ENCODE results near the gene ISLR2.

ISLR2 gene

DNA sequence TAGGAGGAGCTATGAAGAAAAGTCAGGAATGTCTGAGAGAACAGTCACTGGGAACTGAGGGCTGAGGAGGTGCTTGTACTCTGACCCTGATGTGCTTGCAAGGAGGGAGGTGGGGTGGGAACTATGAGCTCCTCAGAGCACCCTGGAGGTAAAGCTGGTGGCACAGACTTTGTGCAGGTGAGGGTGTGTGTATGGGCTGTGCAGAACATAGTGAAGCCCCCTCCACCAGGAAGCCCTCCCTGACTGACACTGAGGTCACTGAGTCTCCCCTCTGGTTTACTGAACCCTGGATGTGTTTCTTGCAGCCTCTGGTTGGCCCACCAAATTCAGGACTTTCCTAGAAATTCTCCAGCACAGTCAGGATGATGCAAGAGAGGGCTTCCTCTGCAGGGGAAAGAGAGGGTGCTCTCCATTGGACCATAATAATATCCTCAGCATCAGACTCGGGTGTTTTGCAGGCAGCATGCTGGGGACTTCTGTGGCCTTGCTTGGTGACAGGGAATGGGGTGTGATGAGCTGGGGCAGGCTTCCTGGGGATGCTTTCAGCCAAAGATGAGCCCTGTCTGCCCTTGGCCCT is 41.7 kb downstream of the ISLR2 start:
- Mint-ChIP-seq H3K4me3 (no peak overlapping the region), H3K27me3 (peaks cover 17 to 23% of the 10 kb centered on the region in 2 donors), H3K9me3 (no peaks in the 10 kb centered on the region), H3K36me3 (no peaks in the 10 kb centered on the region), H3K4me1 (no peaks in the 10 kb centered on the region), H3K27ac (no peak overlapping the region)
- DNase-seq, result no peak
- ATAC-seq (replicated peaks), result no peak

DNA sequence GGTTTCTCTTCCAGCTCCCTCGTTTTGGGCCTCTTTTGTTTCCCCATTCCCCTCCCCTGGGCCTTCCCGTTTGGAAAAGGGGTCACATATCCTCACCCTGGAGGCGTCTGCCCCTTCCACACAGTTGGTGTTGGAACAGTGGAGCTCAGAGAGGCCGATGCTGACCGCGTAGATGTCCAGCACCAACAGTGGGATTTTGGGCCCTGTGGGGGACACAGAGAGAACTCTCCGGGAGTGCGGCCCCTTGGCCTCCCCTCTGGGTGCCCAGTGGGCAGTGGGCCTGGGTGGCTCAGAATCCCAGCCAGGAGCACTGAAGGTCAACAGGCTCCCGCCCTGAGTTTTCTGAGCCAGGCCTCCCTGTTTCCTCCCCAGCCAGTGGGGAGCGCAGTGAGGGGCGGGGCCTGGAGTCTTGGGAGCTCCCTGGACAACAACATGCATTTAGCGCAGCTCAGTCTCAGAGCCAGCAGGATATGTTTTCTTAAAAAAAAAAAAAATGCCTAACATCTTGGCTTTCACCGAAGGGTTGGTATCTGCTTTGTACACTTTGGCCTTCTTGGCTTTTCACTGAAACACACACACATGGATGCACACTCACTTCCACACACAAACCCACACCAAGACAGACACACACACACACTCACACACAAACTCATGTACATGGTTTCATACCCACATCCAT is 42.5 kb downstream of the ISLR2 start:
- Mint-ChIP-seq H3K4me3 (no peak overlapping the region), H3K4me1 (no peaks in the 10 kb centered on the region), H3K9me3 (no peaks in the 10 kb centered on the region), H3K36me3 (no peaks in the 10 kb centered on the region), H3K27me3 (peaks cover 16 to 23% of the 10 kb centered on the region in 2 donors), H3K27ac (no peak overlapping the region)
- DNase-seq, result no peak
- ATAC-seq (replicated peaks), result no peak

DNA sequence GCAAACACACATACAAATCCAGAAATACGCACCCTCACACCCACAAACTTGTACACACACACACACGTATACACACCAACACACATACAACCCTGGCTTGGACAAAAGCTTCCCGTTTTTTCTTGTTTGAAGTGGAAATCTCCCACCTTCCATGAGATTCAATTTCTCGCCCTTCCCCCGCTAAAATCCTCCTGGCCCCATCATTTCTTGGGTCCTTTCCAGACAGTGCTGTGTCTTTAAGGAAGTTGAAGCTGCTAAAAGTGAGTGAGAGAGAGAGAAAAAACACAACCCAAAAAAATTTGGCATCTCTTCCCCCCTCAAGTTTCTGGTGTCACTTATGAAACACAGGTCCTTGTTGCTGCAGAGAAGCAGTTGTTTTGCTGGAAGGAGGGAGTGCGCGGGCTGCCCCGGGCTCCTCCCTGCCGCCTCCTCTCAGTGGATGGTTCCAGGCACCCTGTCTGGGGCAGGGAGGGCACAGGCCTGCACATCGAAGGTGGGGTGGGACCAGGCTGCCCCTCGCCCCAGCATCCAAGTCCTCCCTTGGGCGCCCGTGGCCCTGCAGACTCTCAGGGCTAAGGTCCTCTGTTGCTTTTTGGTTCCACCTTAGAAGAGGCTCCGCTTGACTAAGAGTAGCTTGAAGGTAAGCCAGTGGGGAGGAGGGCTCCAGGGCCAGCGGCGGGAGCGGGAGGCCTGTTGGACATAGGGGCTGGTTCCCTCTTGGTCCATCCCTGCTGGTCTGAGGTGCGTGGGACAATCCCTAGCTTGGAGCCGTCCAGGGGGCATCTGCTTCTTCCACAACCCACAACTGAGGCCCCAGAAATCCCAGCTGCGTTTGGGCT is 43.2 kb downstream of the ISLR2 start, which contains the start of gene ISLR:
Gene ISLR, plus strand, starts transcription at position 331 of the 839 bp plus-strand sequence. CDS start 1,149 bp downstream, outside the sequence.
- H3K27me3 Mint-ChIP-seq, result peaks cover 14 to 19% of the 10 kb centered on the region in 2 donors
- no peaks in the 10 kb centered on the region for H3K9me3 Mint-ChIP-seq
- no peaks in the 10 kb centered on the region for H3K36me3 Mint-ChIP-seq
- DNase-seq (no peak), ATAC-seq (replicated peaks) (no peak)
- no peak within 1 kb of the TSS for H3K27ac Mint-ChIP-seq
- no peak within 1 kb of the TSS for H3K4me3 Mint-ChIP-seq
- H3K4me1 Mint-ChIP-seq, result no peaks in the 10 kb centered on the region

DNA sequence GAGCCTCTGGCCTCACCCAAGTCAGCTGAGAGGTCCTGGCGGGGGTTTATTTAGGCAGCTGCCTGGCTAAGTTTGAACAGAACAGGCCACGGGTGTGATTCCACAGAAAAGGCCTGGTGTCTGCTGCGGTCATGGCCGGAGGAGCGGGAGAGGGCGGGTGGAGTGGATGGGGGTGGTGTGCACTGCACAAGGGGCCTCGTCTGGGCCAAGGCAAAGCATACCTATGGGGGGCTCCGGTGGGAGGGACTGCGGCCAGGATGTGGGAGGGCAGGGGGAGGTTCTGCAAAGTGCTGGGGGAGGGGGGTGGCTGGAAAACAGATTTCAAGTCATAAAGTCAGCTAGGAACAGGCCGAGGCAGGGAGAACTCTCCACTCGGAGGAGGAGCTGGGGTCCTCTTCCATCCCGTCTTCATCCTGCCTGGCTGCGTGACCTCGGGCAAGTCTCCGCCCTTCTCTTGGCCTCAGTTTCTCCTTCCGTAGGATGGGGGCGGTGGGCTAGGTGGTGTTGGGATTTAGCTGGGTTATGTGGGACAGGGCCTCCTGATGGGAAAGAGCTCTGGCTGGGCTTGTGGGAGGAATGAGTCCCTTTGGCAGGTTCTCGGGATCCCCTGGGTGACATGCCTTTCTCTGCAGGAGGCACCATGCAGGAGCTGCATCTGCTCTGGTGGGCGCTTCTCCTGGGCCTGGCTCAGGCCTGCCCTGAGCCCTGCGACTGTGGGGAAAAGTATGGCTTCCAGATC is 44.0 kb downstream of the ISLR2 start:
- no peaks in the 10 kb centered on the region for H3K4me1 Mint-ChIP-seq
- DNase-seq (no peak), ATAC-seq (replicated peaks) (no peak)
- H3K27me3 Mint-ChIP-seq, result peaks cover 13 to 17% of the 10 kb centered on the region in 2 donors
- no peaks in the 10 kb centered on the region for H3K36me3 Mint-ChIP-seq
- no peak overlapping the region for H3K4me3 Mint-ChIP-seq
- H3K27ac Mint-ChIP-seq, result no peak overlapping the region
- no peaks in the 10 kb centered on the region for H3K9me3 Mint-ChIP-seq

DNA sequence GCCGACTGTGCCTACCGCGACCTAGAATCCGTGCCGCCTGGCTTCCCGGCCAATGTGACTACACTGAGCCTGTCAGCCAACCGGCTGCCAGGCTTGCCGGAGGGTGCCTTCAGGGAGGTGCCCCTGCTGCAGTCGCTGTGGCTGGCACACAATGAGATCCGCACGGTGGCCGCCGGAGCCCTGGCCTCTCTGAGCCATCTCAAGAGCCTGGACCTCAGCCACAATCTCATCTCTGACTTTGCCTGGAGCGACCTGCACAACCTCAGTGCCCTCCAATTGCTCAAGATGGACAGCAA is 44.5 kb downstream of the ISLR2 start:
- Mint-ChIP-seq H3K36me3 (no peaks in the 10 kb centered on the region), H3K27me3 (peaks cover 13 to 17% of the 10 kb centered on the region in 2 donors), H3K27ac (no peak overlapping the region), H3K4me1 (no peaks in the 10 kb centered on the region), H3K9me3 (no peaks in the 10 kb centered on the region), H3K4me3 (no peak overlapping the region)
- DNase-seq (no peak), ATAC-seq (replicated peaks) (no peak)

DNA sequence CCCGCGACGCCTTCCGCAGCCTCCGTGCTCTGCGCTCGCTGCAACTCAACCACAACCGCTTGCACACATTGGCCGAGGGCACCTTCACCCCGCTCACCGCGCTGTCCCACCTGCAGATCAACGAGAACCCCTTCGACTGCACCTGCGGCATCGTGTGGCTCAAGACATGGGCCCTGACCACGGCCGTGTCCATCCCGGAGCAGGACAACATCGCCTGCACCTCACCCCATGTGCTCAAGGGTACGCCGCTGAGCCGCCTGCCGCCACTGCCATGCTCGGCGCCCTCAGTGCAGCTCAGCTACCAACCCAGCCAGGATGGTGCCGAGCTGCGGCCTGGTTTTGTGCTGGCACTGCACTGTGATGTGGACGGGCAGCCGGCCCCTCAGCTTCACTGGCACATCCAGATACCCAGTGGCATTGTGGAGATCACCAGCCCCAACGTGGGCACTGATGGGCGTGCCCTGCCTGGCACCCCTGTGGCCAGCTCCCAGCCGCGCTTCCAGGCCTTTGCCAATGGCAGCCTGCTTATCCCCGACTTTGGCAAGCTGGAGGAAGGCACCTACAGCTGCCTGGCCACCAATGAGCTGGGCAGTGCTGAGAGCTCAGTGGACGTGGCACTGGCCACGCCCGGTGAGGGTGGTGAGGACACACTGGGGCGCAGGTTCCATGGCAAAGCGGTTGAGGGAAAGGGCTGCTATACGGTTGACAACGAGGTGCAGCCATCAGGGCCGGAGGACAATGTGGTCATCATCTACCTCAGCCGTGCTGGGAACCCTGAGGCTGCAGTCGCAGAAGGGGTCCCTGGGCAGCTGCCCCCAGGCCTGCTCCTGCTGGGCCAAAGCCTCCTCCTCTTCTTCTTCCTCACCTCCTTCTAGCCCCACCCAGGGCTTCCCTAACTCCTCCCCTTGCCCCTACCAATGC is 45.1 kb downstream of the ISLR2 start:
- Mint-ChIP-seq H3K4me3 (no peak overlapping the region), H3K4me1 (no peaks in the 10 kb centered on the region), H3K9me3 (no peaks in the 10 kb centered on the region), H3K36me3 (no peaks in the 10 kb centered on the region), H3K27ac (no peak overlapping the region), H3K27me3 (peaks cover 17 to 19% of the 10 kb centered on the region in 2 donors)
- DNase-seq (no peak), ATAC-seq (replicated peaks) (no peak)

DNA sequence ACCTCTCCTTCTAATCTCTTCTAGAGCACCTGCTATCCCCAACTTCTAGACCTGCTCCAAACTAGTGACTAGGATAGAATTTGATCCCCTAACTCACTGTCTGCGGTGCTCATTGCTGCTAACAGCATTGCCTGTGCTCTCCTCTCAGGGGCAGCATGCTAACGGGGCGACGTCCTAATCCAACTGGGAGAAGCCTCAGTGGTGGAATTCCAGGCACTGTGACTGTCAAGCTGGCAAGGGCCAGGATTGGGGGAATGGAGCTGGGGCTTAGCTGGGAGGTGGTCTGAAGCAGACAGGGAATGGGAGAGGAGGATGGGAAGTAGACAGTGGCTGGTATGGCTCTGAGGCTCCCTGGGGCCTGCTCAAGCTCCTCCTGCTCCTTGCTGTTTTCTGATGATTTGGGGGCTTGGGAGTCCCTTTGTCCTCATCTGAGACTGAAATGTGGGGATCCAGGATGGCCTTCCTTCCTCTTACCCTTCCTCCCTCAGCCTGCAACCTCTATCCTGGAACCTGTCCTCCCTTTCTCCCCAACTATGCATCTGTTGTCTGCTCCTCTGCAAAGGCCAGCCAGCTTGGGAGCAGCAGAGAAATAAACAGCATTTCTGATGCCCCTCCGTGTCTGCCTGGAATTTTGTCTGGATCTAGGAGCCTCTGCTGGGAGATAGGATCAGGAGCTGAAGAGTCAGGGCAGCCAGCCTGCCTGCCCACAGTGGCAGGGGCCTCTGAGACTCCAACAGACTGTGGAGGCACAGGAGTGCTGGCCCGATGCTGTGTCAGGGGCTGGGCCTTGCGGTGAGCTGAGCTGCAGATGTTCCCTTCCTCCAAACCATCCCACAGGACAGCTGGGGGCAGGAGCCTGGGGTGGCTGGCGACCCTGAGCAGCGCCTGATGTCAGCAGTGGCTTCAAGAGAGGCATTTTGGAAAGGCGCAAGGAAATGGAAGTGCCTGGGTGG is 46.2 kb downstream of the ISLR2 start:
- H3K27ac Mint-ChIP-seq, result no peak overlapping the region
- H3K36me3 Mint-ChIP-seq, result no peaks in the 10 kb centered on the region
- peaks cover 19 to 26% of the 10 kb centered on the region in 2 donors for H3K27me3 Mint-ChIP-seq
- no peak for ATAC-seq (replicated peaks)
- H3K9me3 Mint-ChIP-seq, result no peaks in the 10 kb centered on the region
- no peak overlapping the region for H3K4me3 Mint-ChIP-seq
- H3K4me1 Mint-ChIP-seq, result no peaks in the 10 kb centered on the region
- no peak for DNase-seq

DNA sequence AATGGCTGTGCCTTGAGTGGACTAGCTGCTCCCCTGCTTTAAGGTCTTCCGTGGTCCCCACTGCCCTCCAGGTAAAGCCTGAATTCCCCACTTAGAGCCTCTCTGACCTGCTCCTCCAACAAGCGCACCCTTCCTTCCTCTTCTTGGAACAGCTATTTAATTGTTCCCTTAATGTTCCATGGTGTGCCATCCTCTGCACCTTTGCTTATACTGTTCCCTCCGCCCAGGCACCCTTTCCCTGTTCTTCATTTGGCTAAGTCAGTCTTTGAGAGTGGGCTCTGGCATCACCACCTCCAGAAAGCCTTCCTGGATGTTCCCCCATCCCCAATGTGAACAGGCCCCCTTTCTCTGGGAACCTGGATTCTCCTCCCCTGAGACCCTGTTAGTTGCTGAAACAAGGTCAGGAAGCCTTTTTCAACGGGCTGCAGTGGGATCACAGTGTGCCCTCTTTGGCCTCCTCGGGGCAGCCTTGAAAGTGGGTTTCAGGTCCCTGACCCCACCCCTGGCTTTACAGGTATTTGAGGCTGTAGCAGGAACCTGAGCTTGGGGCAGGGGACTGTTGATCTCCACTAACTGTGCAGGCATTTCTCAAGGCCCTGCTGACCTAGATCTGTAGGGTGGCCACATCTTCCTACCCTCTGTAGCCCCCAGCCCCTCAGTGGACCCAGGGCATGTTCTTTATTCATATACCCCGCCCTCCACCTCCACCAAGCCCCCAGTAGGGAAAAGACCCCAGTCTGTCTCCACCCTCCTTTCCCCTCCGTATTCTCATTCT is 48.1 kb downstream of the ISLR2 start:
- Mint-ChIP-seq H3K36me3 (no peaks in the 10 kb centered on the region), H3K27me3 (peaks cover 21 to 32% of the 10 kb centered on the region in 2 donors), H3K4me1 (no peaks in the 10 kb centered on the region), H3K27ac (no peak overlapping the region), H3K4me3 (no peak overlapping the region), H3K9me3 (no peaks in the 10 kb centered on the region)
- ATAC-seq (replicated peaks) (no peak), DNase-seq (no peak)

DNA sequence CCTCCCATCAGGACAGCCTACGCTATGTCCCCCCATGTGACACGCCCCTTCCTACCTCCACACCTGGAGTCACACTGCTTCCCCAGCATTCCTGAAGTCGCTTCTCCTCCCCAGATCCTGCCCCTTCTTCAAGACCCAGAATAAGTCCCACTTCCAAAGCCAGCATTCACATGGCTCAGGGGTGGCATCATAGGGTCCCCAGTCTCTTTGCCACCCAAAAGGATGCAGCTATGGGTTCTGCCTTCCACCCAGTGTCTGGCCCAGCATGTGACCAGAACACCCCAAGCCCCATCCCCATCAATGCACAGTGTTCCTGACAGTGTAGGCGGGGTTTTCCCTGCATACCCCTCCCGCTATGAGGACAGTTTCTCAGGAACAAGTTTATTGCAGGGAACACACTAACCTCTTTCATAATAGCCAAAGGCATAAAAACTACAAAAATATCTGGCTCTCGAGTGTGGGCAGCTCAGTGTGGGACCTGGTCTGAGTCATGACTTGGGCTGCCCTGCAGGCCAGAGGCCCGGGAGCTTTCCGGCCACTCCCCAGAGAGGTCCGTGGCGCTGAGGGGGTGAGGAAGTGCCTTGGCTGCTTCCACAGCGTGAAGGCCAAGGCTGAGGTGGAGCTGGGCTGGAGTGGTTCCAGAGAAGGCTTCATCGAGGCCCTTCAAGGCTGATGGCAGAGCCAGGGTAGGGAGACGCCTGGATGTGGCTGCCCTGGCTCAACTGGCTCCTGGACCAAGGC is 48.9 kb downstream of the ISLR2 start:
- H3K4me1 Mint-ChIP-seq, result no peaks in the 10 kb centered on the region
- no peaks in the 10 kb centered on the region for H3K9me3 Mint-ChIP-seq
- DNase-seq (no peak), ATAC-seq (replicated peaks) (no peak)
- peaks cover 21 to 32% of the 10 kb centered on the region in 2 donors for H3K27me3 Mint-ChIP-seq
- H3K27ac Mint-ChIP-seq, result no peak overlapping the region
- H3K36me3 Mint-ChIP-seq, result no peaks in the 10 kb centered on the region
- H3K4me3 Mint-ChIP-seq, result no peak overlapping the region

DNA sequence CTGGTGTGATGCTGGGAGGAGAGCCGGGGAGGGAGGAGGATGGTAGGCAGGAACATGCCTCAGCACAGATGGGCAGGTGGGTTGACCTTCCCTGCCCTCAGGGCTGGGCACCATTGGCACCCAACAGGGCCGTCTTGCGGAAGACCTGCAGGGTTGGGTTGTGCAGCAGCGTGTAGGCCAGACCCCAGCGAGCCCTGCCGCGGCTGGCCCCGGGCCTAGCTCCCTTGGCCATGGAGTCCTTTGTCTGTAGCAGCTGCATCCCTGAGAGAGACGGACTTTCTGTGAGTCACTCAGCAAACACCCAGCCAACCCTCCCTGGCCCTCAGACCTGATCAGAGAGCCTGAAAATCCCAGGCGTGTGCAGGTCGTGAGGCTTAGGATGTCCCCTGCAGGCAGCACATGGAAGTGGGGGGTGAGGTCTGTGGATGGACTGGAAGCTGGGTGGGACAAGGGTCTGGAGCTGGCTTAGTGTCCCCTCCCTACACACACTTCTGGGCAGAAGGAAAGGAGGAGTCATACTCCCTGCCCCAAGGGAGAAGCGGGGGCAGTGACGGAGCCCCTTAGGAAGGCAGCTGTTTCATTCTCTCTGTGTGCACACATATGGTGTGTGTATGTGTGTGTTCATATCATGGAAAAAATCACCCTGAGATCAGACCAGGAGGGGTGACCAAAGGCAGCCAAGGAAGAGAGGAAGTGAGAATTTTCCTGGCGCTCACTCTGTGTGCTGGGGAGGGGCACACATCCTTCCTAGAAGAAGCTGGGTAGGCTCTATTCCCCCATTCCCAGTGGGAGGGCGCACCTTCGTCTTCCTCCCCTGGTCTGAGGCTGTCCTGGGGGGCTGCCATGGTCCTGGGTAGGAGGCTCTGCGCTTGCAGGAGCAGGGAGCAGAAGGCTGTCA is 49.8 kb downstream of the ISLR2 start:
- Mint-ChIP-seq H3K36me3 (no peaks in the 10 kb centered on the region), H3K27me3 (peaks cover 21 to 32% of the 10 kb centered on the region in 2 donors), H3K4me3 (no peak overlapping the region), H3K27ac (no peak overlapping the region), H3K9me3 (no peaks in the 10 kb centered on the region), H3K4me1 (peaks cover 0 to 2% of the 10 kb centered on the region in 2 donors)
- DNase-seq, result no peak
- no peak for ATAC-seq (replicated peaks)
